K562 (cell line): ENCODE measurements around the gene DUSP21. TPM values are rescaled to one million over a fixed set of nuclear protein-coding genes. Genes with fewer than 3 reads are reported as not detected.
A peak's percentile ranks its signal among the peaks of the same experiment; 100 is the strongest.
"Not testable (repeated sequence)": the region's sequence is repeated elsewhere in the genome, so short reads cannot be mapped to it uniquely, and the experiment has no call there.

ENCODE experiments used
- ATAC-seq: fragments of 200-7000 bp; cut with Tn5 transposase; 3 replicates; pipeline ENCODE4 v1.9.1; 2020; ENCODE audit warnings: moderate library complexity
- BruUV-seq: library from RNA; stranded (reverse); fragments of 400-500 nt; replicated peaks from 2 replicates; lab custom pipeline; 2021; lab: Mats Ljungman, UMichigan
- CTCF ChIA-PET: fragments of 300-600 bp; formaldehyde crosslinking; extraction: SDS; loops from one replicate; lab custom pipeline; 2021; ENCODE audit warnings: low intra/inter-chr PET ratio; lab: Yijun Ruan, JAX
- POLR2A ChIA-PET: fragments of 300-600, 350-650 bp; sonication (Branson Sonifier 250); formaldehyde crosslinking; extraction: SDS; loops from one replicate; lab custom pipeline; 2021; ENCODE audit warnings: antibody characterized with exemption, inconsistent platforms; lab: Yijun Ruan, JAX
- DNase-seq, 4 experiments: peaks; one replicate each; pipeline versions ENCODE4 v3.0.0 to v3.0.0-alpha.2; 2011 to 2018; ENCODE audit warnings: low spot score in 3 of 4, mixed read lengths in 3 of 4; ENCODE audit errors: extremely low read depth in 1 of 4
- FAIRE-seq: peaks from 2 replicates; lab custom pipeline; 2011; peaks lifted over from hg19 to GRCh38; lab: Jason Lieb, UNC
- H2AFZ ChIP-seq: 2 replicates; pipeline ENCODE4 v1.6.0; 2011; ENCODE audit warnings: low read depth, low read length, control low read depth, inconsistent platforms
- H3K27ac ChIP-seq: fragments of 200-600 bp; 3 replicates; pipeline ENCODE4 v1.8.0; 2011; ENCODE audit warnings: low read depth, mild to moderate bottlenecking, control low read depth, inconsistent platforms, low read length, moderate library complexity, mixed read lengths; ENCODE audit errors: extremely low read depth
- H3K27me3 ChIP-seq, 2 experiments: fragments of 300-600 bp in 1 of 2; 2 replicates in 1 of 2; 3 replicates in 1 of 2; pipeline versions ENCODE4 v1.6.0 to v1.8.0; 2011; ENCODE audit warnings: inconsistent platforms in 2 of 2, low read length in 2 of 2, mild to moderate bottlenecking in 1 of 2, mixed read lengths in 1 of 2, moderate library complexity in 1 of 2; ENCODE audit not compliant: control insufficient read depth in 2 of 2, insufficient read depth in 2 of 2
- H3K36me3 ChIP-seq: fragments of 300-600 bp; 3 replicates; pipeline ENCODE4 v1.8.0; 2011; ENCODE audit warnings: mild to moderate bottlenecking, low read length, inconsistent platforms; ENCODE audit not compliant: control insufficient read depth, insufficient read depth
- H3K4me1 ChIP-seq, 2 experiments: fragments of 200-600 bp in 1 of 2; replicated peaks in 1 of 2; 2 replicates in 1 of 2; 3 replicates in 1 of 2; pipeline versions ENCODE4 v1.5.1 to v1.8.0; 2011; ENCODE audit warnings: inconsistent platforms in 2 of 2, low read length in 2 of 2, mild to moderate bottlenecking in 1 of 2, mixed read lengths in 1 of 2, moderate library complexity in 1 of 2; ENCODE audit not compliant: control insufficient read depth in 2 of 2, insufficient read depth in 2 of 2
- H3K4me2 ChIP-seq: 2 replicates; pipeline ENCODE4 v1.6.1; 2011; ENCODE audit warnings: low read length, control low read depth, inconsistent platforms, mixed read lengths; ENCODE audit not compliant: insufficient read depth
- H3K4me3 ChIP-seq: fragments of 200-600 bp; sonication (generic), shearing (Covaris generic); 2 replicates; pipeline ENCODE4 v1.5.1; 2016; ENCODE audit warnings: control low read depth, inconsistent platforms
- H3K79me2 ChIP-seq: fragments of 200-600 bp; 3 replicates; pipeline ENCODE4 v1.8.0; 2011; ENCODE audit warnings: low read length, inconsistent platforms; ENCODE audit not compliant: control insufficient read depth, insufficient read depth
- H3K9ac ChIP-seq, 2 experiments: 2 replicates each; pipeline versions ENCODE4 v1.6.0 to v1.6.1; 2011; ENCODE audit warnings: low read depth in 2 of 2, low read length in 2 of 2, control low read depth in 1 of 2, inconsistent platforms in 1 of 2, mild to moderate bottlenecking in 1 of 2, mixed read lengths in 1 of 2; ENCODE audit not compliant: insufficient read depth in 1 of 2
- H3K9me1 ChIP-seq: one replicate; pipeline ENCODE4 v1.6.0; 2011; ENCODE audit warnings: inconsistent platforms, mild to moderate bottlenecking, low read length, moderate library complexity; ENCODE audit not compliant: control insufficient read depth, insufficient read depth
- H3K9me3 ChIP-seq: replicated peaks from 2 replicates; pipeline ENCODE4 v1.5.1; 2011; ENCODE audit warnings: low read depth, low read length, inconsistent platforms; ENCODE audit not compliant: control insufficient read depth, insufficient read depth
- H4K20me1 ChIP-seq: replicated peaks from 2 replicates; pipeline ENCODE4 v1.6.1; 2011; ENCODE audit warnings: low read length, inconsistent platforms, mixed read lengths; ENCODE audit not compliant: control insufficient read depth, insufficient read depth
- EP300 ChIP-seq: IDR thresholded peaks from 2 replicates; pipeline ENCODE4 v1.6.1; 2012; ENCODE audit warnings: low read length, improper control_type of control experiment
- KAT7 ChIP-seq: sonication (generic); formaldehyde crosslinking; IDR thresholded peaks from 2 replicates; pipeline ENCODE4 v1.8.0; 2022; ENCODE audit warnings: missing genetic modification reagents, mild to moderate bottlenecking, borderline replicate concordance
- RAD21 ChIP-seq, 2 experiments: fragments of 250-450 bp in 1 of 2; fragments of 450-650 bp in 1 of 2; sonication (Bioruptor Pico) in 1 of 2; formaldehyde crosslinking in 1 of 2; IDR thresholded peaks in 1 of 2; conservative IDR thresholded peaks in 1 of 2; 2 replicates each; pipeline versions ENCODE4 v1.4.0 to v1.8.0; 2020 to 2022; ENCODE audit warnings: mild to moderate bottlenecking in 2 of 2, moderate library complexity in 1 of 2
- TBP ChIP-seq: optimal IDR thresholded peaks from 2 replicates; pipeline ENCODE3; 2011; ENCODE audit warnings: low read depth, low read length, improper control_type of control experiment
- ZFP30 ChIP-seq: fragments of 250-450 bp; sonication (Bioruptor Pico); IDR thresholded peaks from 2 replicates; pipeline ENCODE4 v1.8.0; 2022; ENCODE audit warnings: moderate library complexity, mild to moderate bottlenecking, inconsistent platforms, borderline replicate concordance
- ZNF165 ChIP-seq: fragments of 250-450 bp; sonication (Bioruptor Pico); IDR thresholded peaks from 2 replicates; pipeline ENCODE4 v1.4.0; 2020; ENCODE audit warnings: borderline replicate concordance
- WGBS: fragments of 100-300 bp; shearing (Covaris generic); methylation state at CpG from one replicate; pipeline ENCODE4 v1.1.6; 2016; ENCODE audit warnings: low coverage, mixed read lengths; ENCODE audit not compliant: insufficient coverage; ENCODE audit errors: missing lambda C conversion rate; 5-methylcytosine and 5-hydroxymethylcytosine counted together
- in situ Hi-C: fragments of 300-500 bp; cut with MboI; formaldehyde crosslinking; loops from 4 replicates; pipeline ENCODE4 v1.15.0; 2018; ENCODE audit warnings: inconsistent platforms, mixed read lengths
- intact Hi-C: fragments of 100-400 bp; cut with micrococcal nuclease; formaldehyde crosslinking; loops from 2 replicates; pipeline ENCODE4 v1.14.2; 2022
- polyA plus RNA-seq, 8 experiments: library from polyadenylated mRNA; depleted of rRNA in 4 of 8; stranded (reverse) in 5 of 8; unstranded in 3 of 8; fragments of >200 nt; fragmentation: Nextera tagmentation in 2 of 8; fragmentation: Illumina TruSeq in 1 of 8; extraction: Ambion mirVana in 2 of 8; extraction: Trizol in 1 of 8; gene quantifications; 2 replicates each; pipeline versions ENCODE4 v1.2.1 to v1.2.3, GENCODE V29; 2011 to 2014; ENCODE audit warnings: inconsistent platforms in 1 of 8, missing spikeins in 1 of 8
- total RNA-seq, 7 experiments: library from RNA; depleted of rRNA in 6 of 7; stranded (reverse); fragments of >200 nt in 6 of 7; fragmentation: Illumina TruSeq in 2 of 7; extraction: Trizol in 2 of 7; gene quantifications; 2 replicates each; pipeline versions ENCODE4 v1.2.1 to v1.2.3, GENCODE V29; 2011 to 2021; ENCODE audit warnings: low replicate concordance in 1 of 7
- TF ChIP-seq, protein P1 (sequence below): fragments of 250-450 bp; sonication (Bioruptor Pico); IDR thresholded peaks from 2 replicates; pipeline ENCODE4 v1.8.0; 2022; ENCODE audit warnings: inconsistent platforms
- TF ChIP-seq, protein P2 (sequence below): fragments of 450-650 bp; IDR thresholded peaks from 2 replicates; pipeline ENCODE4 v1.6.1; 2017; ENCODE audit warnings: mild to moderate bottlenecking, moderate library complexity
- TF ChIP-seq, protein P3 (sequence below): conservative IDR thresholded peaks from 2 replicates; pipeline ENCODE4 v1.6.1; 2011; ENCODE audit warnings: low read depth, mild to moderate bottlenecking, low read length; ENCODE audit not compliant: control insufficient read depth
- TF ChIP-seq, protein P4 (sequence below): sonication (generic); formaldehyde crosslinking; IDR thresholded peaks from 2 replicates; pipeline ENCODE4 v1.8.1; 2023; ENCODE audit warnings: mild to moderate bottlenecking, missing genetic modification reagents

The DUSP21 gene
- total and polyA plus RNA-seq, 9 of the 15 experiments (the other 6 are each of a cell fraction or from before 2014, with no cell fraction given): 0.14 to 2.5 (median 1.3) TPM

DNA sequence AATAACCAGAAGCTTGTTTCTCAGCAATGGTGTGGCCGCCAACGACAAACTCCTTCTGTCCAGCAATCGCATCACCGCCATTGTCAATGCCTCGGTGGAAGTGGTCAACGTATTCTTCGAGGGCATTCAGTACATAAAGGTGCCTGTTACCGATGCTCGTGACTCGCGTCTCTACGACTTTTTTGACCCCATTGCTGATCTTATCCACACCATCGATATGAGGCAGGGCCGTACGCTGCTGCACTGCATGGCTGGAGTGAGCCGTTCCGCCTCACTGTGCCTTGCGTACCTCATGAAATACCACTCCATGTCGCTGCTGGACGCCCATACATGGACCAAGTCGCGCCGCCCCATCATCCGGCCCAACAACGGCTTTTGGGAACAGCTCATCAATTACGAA lies 383 bp downstream of the DUSP21 start (continued):
- TF ChIP-seq ZFP30: no peak
- no peak for TF ChIP-seq ZNF165 (CRISPR knock-in tag)
- TF ChIP-seq, protein P1, sequence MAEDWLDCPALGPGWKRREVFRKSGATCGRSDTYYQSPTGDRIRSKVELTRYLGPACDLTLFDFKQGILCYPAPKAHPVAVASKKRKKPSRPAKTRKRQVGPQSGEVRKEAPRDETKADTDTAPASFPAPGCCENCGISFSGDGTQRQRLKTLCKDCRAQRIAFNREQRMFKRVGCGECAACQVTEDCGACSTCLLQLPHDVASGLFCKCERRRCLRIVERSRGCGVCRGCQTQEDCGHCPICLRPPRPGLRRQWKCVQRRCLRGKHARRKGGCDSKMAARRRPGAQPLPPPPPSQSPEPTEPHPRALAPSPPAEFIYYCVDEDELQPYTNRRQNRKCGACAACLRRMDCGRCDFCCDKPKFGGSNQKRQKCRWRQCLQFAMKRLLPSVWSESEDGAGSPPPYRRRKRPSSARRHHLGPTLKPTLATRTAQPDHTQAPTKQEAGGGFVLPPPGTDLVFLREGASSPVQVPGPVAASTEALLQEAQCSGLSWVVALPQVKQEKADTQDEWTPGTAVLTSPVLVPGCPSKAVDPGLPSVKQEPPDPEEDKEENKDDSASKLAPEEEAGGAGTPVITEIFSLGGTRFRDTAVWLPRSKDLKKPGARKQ: no peak
- no peak for TF ChIP-seq KAT7
- TF ChIP-seq, protein P2, sequence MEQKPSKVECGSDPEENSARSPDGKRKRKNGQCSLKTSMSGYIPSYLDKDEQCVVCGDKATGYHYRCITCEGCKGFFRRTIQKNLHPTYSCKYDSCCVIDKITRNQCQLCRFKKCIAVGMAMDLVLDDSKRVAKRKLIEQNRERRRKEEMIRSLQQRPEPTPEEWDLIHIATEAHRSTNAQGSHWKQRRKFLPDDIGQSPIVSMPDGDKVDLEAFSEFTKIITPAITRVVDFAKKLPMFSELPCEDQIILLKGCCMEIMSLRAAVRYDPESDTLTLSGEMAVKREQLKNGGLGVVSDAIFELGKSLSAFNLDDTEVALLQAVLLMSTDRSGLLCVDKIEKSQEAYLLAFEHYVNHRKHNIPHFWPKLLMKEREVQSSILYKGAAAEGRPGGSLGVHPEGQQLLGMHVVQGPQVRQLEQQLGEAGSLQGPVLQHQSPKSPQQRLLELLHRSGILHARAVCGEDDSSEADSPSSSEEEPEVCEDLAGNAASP: no peak
- TF ChIP-seq RAD21 (CRISPR knock-in tag; conservative IDR thresholded peaks at IDR 0.05 in 1 of 2, IDR thresholded peaks at IDR 0.05 in 1 of 2): no peak
- TF ChIP-seq, protein P3, sequence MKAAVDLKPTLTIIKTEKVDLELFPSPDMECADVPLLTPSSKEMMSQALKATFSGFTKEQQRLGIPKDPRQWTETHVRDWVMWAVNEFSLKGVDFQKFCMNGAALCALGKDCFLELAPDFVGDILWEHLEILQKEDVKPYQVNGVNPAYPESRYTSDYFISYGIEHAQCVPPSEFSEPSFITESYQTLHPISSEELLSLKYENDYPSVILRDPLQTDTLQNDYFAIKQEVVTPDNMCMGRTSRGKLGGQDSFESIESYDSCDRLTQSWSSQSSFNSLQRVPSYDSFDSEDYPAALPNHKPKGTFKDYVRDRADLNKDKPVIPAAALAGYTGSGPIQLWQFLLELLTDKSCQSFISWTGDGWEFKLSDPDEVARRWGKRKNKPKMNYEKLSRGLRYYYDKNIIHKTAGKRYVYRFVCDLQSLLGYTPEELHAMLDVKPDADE: no peak
- TF ChIP-seq, protein P4, sequence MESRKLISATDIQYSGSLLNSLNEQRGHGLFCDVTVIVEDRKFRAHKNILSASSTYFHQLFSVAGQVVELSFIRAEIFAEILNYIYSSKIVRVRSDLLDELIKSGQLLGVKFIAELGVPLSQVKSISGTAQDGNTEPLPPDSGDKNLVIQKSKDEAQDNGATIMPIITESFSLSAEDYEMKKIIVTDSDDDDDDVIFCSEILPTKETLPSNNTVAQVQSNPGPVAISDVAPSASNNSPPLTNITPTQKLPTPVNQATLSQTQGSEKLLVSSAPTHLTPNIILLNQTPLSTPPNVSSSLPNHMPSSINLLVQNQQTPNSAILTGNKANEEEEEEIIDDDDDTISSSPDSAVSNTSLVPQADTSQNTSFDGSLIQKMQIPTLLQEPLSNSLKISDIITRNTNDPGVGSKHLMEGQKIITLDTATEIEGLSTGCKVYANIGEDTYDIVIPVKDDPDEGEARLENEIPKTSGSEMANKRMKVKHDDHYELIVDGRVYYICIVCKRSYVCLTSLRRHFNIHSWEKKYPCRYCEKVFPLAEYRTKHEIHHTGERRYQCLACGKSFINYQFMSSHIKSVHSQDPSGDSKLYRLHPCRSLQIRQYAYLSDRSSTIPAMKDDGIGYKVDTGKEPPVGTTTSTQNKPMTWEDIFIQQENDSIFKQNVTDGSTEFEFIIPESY (CRISPR knock-in tag): peak; percentile 63
- peak; percentile 4 for TF ChIP-seq TBP
- no peak for TF ChIP-seq EP300

DNA sequence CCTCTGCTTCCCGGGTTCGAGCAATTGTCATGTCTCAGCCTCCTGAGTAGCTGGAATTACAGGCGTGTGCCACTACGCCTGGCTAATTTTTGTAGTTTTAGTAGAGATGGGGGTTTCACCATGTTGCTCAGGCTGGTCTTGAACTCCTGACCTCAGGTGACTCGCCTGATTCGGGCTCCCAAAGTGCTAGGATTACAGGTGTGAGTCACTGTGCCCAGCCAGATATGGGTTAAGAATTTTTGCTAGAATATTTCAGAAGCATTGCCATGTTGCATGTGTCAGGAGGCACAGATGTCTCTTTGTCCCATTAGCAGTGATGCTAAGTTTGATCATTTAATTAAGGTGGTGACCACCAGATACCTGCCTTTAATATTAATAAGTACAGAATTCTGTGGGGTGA lies 7.1 kb downstream of the DUSP21 start:
- H3K4me1 ChIP-seq, BruUV-seq, H3K36me3 ChIP-seq, DNase-seq, H3K27ac ChIP-seq, H2AFZ ChIP-seq, CTCF ChIA-PET, H3K79me2 ChIP-seq, ATAC-seq, in situ Hi-C loops, intact Hi-C loops, H3K9me1 ChIP-seq, FAIRE-seq, H3K4me2 ChIP-seq, POLR2A ChIA-PET, H3K9ac ChIP-seq, H4K20me1 ChIP-seq, H3K27me3 ChIP-seq, H3K4me3 ChIP-seq, H3K9me3 ChIP-seq: not testable (repeated sequence)
- 35% methylated on average over 6 of the region's 6 CpGs for WGBS
